HEK293 (cell line): ENCODE data around the gene PTBP1.

ENCODE experiments used
- ZNF837 ChIP-seq: fragments of 450-650 bp; formaldehyde crosslinking; IDR thresholded peaks from 2 replicates; pipeline ENCODE4 v1.5.1; 2016; ENCODE audit warnings: missing biosample characterization, missing genetic modification characterization
- TF ChIP-seq, protein P1 (sequence below): fragments of 450-650 bp; formaldehyde crosslinking; IDR thresholded peaks from 2 replicates; pipeline ENCODE4 v1.5.1; 2016; ENCODE audit warnings: missing biosample characterization, missing genetic modification characterization

DNA sequence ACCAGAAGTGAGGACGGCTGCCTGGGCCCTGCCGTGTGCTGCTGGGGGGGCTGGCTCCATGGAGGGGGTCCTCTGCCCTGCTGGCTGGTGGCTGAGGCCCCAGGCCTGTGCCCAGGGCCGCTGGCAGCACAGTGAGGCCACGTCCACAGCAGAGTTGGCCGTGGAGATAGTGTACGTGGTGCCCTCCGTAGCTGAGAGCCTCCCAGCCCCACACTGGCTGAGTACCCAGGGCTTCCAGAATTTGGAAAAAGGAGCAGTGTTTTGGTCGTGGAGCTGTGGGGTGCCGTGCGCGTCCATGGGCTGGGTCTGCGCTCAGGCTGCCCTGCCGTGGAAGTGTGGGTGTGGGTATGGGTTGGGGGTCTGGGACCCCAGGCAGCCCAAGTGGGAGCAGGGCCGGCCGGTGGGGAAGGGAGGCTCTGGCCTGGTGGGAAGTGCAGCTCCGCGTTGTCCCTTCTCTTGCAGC, 5.9 kb downstream of the PTBP1 start:
- TF ChIP-seq, protein P1, sequence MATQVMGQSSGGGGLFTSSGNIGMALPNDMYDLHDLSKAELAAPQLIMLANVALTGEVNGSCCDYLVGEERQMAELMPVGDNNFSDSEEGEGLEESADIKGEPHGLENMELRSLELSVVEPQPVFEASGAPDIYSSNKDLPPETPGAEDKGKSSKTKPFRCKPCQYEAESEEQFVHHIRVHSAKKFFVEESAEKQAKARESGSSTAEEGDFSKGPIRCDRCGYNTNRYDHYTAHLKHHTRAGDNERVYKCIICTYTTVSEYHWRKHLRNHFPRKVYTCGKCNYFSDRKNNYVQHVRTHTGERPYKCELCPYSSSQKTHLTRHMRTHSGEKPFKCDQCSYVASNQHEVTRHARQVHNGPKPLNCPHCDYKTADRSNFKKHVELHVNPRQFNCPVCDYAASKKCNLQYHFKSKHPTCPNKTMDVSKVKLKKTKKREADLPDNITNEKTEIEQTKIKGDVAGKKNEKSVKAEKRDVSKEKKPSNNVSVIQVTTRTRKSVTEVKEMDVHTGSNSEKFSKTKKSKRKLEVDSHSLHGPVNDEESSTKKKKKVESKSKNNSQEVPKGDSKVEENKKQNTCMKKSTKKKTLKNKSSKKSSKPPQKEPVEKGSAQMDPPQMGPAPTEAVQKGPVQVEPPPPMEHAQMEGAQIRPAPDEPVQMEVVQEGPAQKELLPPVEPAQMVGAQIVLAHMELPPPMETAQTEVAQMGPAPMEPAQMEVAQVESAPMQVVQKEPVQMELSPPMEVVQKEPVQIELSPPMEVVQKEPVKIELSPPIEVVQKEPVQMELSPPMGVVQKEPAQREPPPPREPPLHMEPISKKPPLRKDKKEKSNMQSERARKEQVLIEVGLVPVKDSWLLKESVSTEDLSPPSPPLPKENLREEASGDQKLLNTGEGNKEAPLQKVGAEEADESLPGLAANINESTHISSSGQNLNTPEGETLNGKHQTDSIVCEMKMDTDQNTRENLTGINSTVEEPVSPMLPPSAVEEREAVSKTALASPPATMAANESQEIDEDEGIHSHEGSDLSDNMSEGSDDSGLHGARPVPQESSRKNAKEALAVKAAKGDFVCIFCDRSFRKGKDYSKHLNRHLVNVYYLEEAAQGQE, result no peak
- TF ChIP-seq ZNF837 (tag by site-specific recombination), result no peak
